Ascending aorta (tissue), 2 donors: ENCODE measurements around the gene HIF3A. TPM values are rescaled to one million over a fixed set of nuclear protein-coding genes. Genes with fewer than 3 reads are reported as not detected.
"Not testable (repeated sequence)": the region's sequence is repeated elsewhere in the genome, so short reads cannot be mapped to it uniquely, and the experiment has no call there.

Experiments used
- DNase-seq, 2 donors: peaks; one replicate each; pipeline ENCODE4 v3.0.0-alpha.2; 2019; ENCODE audit warnings: low spot score in 2 of 2
- H3K27ac ChIP-seq, 2 donors: fragments of 200-600 bp; sonication (generic); one replicate each; pipeline ENCODE4 v1.5.1; 2016 to 2017; ENCODE audit warnings: mild to moderate bottlenecking in 1 of 2
- H3K27me3 ChIP-seq: fragments of 200-600 bp; sonication (generic); one replicate; pipeline ENCODE4 v1.5.1; 2017
- H3K36me3 ChIP-seq, 2 donors: fragments of 200-600 bp; sonication (generic); one replicate each; pipeline ENCODE4 v1.5.1; 2016
- H3K4me1 ChIP-seq, 2 donors: fragments of 200-600 bp; sonication (generic); one replicate each; pipeline ENCODE4 v1.5.1; 2016 to 2017; ENCODE audit warnings: mild to moderate bottlenecking in 1 of 2
- H3K4me3 ChIP-seq, 2 donors: fragments of 200-600 bp; sonication (generic); one replicate each; pipeline ENCODE4 v1.5.1; 2016 to 2017; ENCODE audit warnings: mild to moderate bottlenecking in 1 of 2
- H3K9me3 ChIP-seq, 2 donors: fragments of 200-600 bp; sonication (generic); one replicate each; pipeline ENCODE4 v1.5.1; 2016
- CTCF ChIP-seq, 3 experiments: fragments of 200-600 bp in 2 of 3; fragments of 450-650 bp in 1 of 3; sonication (generic) in 2 of 3; IDR thresholded peaks; one replicate each; pipeline ENCODE4 v1.5.1; 2016 to 2019; ENCODE audit warnings: antibody characterized with exemption in 3 of 3, mild to moderate bottlenecking in 1 of 3, moderate library complexity in 1 of 3
- intact Hi-C: fragments of 100-400 bp; cut with DNase I; formaldehyde crosslinking; loops from one replicate; pipeline ENCODE4 v1.15.1; 2023
- total RNA-seq: library from RNA; depleted of rRNA; stranded (reverse); fragments of >200 nt; gene quantifications from one replicate; pipeline ENCODE4 v1.1.0, GENCODE V29; 2016

The HIF3A gene
- total RNA-seq, 1 donor from 2014 or later, result 591 TPM

- Histone ChIP-seq H3K27ac (no peak overlapping the region), H3K36me3 (peaks cover 72 to 79% of the 10 kb centered on the region in 2 donors), H3K27me3 (no peaks in the 10 kb centered on the region), H3K9me3 (no peaks in the 10 kb centered on the region), H3K4me1 (peaks cover 0 to 15% of the 10 kb centered on the region in 2 donors), H3K4me3 (no peak overlapping the region)
- no peak for DNase-seq
- intact Hi-C loops, result no loop called here
- no peak for TF ChIP-seq CTCF (IDR thresholded peaks at IDR 0.05)
Measured at GRCh38 chr19:46306501-46306900, 9.7 kb downstream of the HIF3A start.

- DNase-seq, result no peak
- no peaks in the 10 kb centered on the region for H3K9me3 ChIP-seq
- no peak for TF ChIP-seq CTCF (IDR thresholded peaks at IDR 0.05)
- no peak overlapping the region for H3K27ac ChIP-seq
- H3K4me3 ChIP-seq, result no peak overlapping the region
- peaks cover 0 to 3% of the 10 kb centered on the region in 2 donors for H3K4me1 ChIP-seq
- peaks cover 86 to 91% of the 10 kb centered on the region in 2 donors for H3K36me3 ChIP-seq
- intact Hi-C loops, result no loop called here
- no peaks in the 10 kb centered on the region for H3K27me3 ChIP-seq
Measured at GRCh38 chr19:46308510-46308909, 11.7 kb downstream of the HIF3A start.

GRCh38 chr19:46309056-46309455 lies 12.2 kb downstream of the HIF3A start:
- Histone ChIP-seq H3K27ac (no peak overlapping the region), H3K36me3 (peaks cover 82 to 88% of the 10 kb centered on the region in 2 donors), H3K27me3 (no peaks in the 10 kb centered on the region), H3K4me3 (no peak overlapping the region), H3K9me3 (no peaks in the 10 kb centered on the region), H3K4me1 (no peaks in the 10 kb centered on the region)
- no peak for TF ChIP-seq CTCF (IDR thresholded peaks at IDR 0.05)
- no peak for DNase-seq
- intact Hi-C loops, result no loop called here

GRCh38 chr19:46311444-46311843 lies 14.6 kb downstream of the HIF3A start:
- Histone ChIP-seq H3K27ac (no peak overlapping the region), H3K36me3 (peaks cover 64 to 79% of the 10 kb centered on the region in 2 donors), H3K9me3 (no peaks in the 10 kb centered on the region), H3K4me1 (no peaks in the 10 kb centered on the region), H3K27me3 (no peaks in the 10 kb centered on the region), H3K4me3 (no peak overlapping the region)
- no peak for TF ChIP-seq CTCF (IDR thresholded peaks at IDR 0.05)
- intact Hi-C loops, result no loop called here
- no peak for DNase-seq

GRCh38 chr19:46313540-46314469 lies 17.0 kb downstream of the HIF3A start:
- DNase-seq, H3K4me3 ChIP-seq, H3K27ac ChIP-seq, H3K27me3 ChIP-seq, H3K9me3 ChIP-seq, intact Hi-C loops, H3K4me1 ChIP-seq: not testable (repeated sequence)
- H3K36me3 ChIP-seq, result peaks cover 59 to 72% of the 10 kb centered on the region in 2 donors

- no peak for DNase-seq
- Histone ChIP-seq H3K27ac (peak overlapping the region; percentile 52 to 74), H3K27me3 (no peaks in the 10 kb centered on the region), H3K4me1 (peaks cover 9 to 21% of the 10 kb centered on the region in 2 donors), H3K36me3 (peaks cover 53 to 66% of the 10 kb centered on the region in 2 donors), H3K9me3 (no peaks in the 10 kb centered on the region), H3K4me3 (no peak overlapping the region)
- intact Hi-C loops, result loop anchor here (2.0 kb wide), 1 partner anchor 17 kb away; no protein-coding TSS in a partner anchor
- TF ChIP-seq CTCF (IDR thresholded peaks at IDR 0.05), result no peak
Measured at GRCh38 chr19:46317339-46317738, 20.5 kb downstream of the HIF3A start.
